ENCODE data around the gene PLXNC1. TPM values are rescaled to one million over a fixed set of nuclear protein-coding genes. Genes with fewer than 3 reads are reported as not detected.

Gene PLXNC1
- polyA plus RNA-seq, 1 of the 3 experiments (the other 2 are of a cell fraction), result 0.23 TPM

DNA sequence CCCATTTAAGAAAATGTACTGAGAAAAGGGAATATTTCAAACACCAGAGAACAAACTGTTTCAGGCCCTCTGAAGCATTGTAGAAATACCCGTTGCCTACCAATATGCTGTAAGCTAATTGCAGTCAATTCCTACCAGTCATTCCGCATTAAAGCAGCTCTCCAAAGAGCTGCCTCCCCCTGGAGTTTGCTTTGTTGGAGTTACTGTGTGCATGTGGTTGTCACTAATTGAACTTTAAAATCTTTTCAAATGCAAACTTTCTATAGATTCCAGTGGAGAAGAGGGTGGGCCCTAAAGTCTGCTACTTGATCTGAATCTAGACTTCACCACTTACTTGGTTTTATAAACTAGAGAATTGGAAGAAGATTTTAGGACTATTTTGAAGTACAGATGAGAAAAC lies 112.7 kb downstream of the PLXNC1 start:
- Histone ChIP-seq H2AFZ (ENCODE audit: low read depth) (no peak overlapping the region), H4K20me1 (ENCODE audit: insufficient read depth) (no peaks in the 10 kb centered on the region), H3K9me3 (no peaks in the 10 kb centered on the region), H3K4me3 (ENCODE audit: low read depth in 2 of 2, low read length in 1 of 2) (no peak overlapping the region), H3K4me1 (ENCODE audit: control insufficient read depth in 1 of 2, insufficient read depth in 2 of 2, low read depth in 1 of 2, low read length in 1 of 2) (peaks cover 9 to 45% of the 10 kb centered on the region in 2 experiments; a peak in 3 of 4 replicates), H3K4me2 (no peak overlapping the region), H3K9me2 (no peaks in the 10 kb centered on the region), H3K9ac (no peak overlapping the region), H3K27ac (ENCODE audit: low read depth in 2 of 2, low read length in 1 of 2) (peak overlapping the region in 1 of 2 experiments; percentile 90; a peak in 2 of 4 replicates), H3K27me3 (ENCODE audit: insufficient read depth) (no peaks in the 10 kb centered on the region), H3K36me3 (replicated peaks in 1 of 2; ENCODE audit: control insufficient read depth in 1 of 2, insufficient read depth in 2 of 2, low read length in 1 of 2) (no peaks in the 10 kb centered on the region), H3F3A (replicated peaks; ENCODE audit: insufficient read depth) (no peaks in the 10 kb centered on the region), H3K79me2 (ENCODE audit: insufficient read depth) (no peaks in the 10 kb centered on the region)
- no peak for DNase-seq
- 100% methylated on average over 2 of the region's 2 CpGs for WGBS (ENCODE audit: low lambda C conversion rate)
- CTCF ChIA-PET, result no interaction called here
- POLR2A ChIA-PET, result no interaction called here
- no peak for TF ChIP-seq RXRA (IDR thresholded peaks at IDR 0.05; ENCODE audit: borderline replicate concordance, low read depth)
- no peak for TF ChIP-seq GABPA (IDR thresholded peaks at IDR 0.05; ENCODE audit: low read depth)
- no peak for TF ChIP-seq TCF12 (IDR thresholded peaks at IDR 0.05)
- TF ChIP-seq, protein P1, sequence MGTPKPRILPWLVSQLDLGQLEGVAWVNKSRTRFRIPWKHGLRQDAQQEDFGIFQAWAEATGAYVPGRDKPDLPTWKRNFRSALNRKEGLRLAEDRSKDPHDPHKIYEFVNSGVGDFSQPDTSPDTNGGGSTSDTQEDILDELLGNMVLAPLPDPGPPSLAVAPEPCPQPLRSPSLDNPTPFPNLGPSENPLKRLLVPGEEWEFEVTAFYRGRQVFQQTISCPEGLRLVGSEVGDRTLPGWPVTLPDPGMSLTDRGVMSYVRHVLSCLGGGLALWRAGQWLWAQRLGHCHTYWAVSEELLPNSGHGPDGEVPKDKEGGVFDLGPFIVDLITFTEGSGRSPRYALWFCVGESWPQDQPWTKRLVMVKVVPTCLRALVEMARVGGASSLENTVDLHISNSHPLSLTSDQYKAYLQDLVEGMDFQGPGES (IDR thresholded peaks at IDR 0.05; ENCODE audit: low read depth, low read length), result no peak
- TF ChIP-seq ELF1 (IDR thresholded peaks at IDR 0.05), result no peak
- no peak for TF ChIP-seq CHD2 (IDR thresholded peaks at IDR 0.05; ENCODE audit: low read length, partially characterized antibody)

DNA sequence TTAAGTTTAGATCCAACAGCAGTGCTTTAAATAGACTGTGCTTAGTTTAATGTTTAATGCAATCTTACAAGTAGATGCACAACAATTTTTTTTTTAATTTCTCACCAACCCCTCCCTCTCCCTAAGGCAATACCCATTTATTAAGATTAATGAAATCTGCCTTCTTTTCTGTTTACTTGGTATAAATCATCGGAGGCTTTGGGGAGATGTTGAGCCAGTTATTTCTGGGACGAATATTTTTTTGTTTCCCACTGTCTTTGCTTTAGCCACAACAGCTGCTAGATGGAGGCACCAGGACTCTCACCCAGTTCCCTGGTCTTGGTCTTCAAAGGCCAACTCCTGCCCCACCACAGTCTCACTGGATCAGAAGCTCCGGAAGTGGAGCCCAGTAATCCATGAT lies 113.4 kb downstream of the PLXNC1 start:
- no peaks in the 10 kb centered on the region for H3F3A ChIP-seq (replicated peaks; ENCODE audit: insufficient read depth)
- no peaks in the 10 kb centered on the region for H3K27me3 ChIP-seq (ENCODE audit: insufficient read depth)
- H3K27ac ChIP-seq (ENCODE audit: low read depth in 2 of 2, low read length in 1 of 2), result peak overlapping the region; percentile 71 to 90
- H2AFZ ChIP-seq (ENCODE audit: low read depth), result peak overlapping the region; percentile 81
- no peaks in the 10 kb centered on the region for H3K79me2 ChIP-seq (ENCODE audit: insufficient read depth)
- H3K4me1 ChIP-seq (ENCODE audit: control insufficient read depth in 1 of 2, insufficient read depth in 2 of 2, low read depth in 1 of 2, low read length in 1 of 2), result peaks cover 9 to 43% of the 10 kb centered on the region in 2 experiments; a peak in 3 of 4 replicates
- TF ChIP-seq, protein P2, sequence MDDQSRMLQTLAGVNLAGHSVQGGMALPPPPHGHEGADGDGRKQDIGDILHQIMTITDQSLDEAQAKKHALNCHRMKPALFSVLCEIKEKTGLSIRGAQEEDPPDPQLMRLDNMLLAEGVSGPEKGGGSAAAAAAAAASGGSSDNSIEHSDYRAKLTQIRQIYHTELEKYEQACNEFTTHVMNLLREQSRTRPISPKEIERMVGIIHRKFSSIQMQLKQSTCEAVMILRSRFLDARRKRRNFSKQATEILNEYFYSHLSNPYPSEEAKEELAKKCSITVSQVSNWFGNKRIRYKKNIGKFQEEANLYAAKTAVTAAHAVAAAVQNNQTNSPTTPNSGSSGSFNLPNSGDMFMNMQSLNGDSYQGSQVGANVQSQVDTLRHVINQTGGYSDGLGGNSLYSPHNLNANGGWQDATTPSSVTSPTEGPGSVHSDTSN (IDR thresholded peaks at IDR 0.05), result no peak
- no peak for TF ChIP-seq CHD2 (IDR thresholded peaks at IDR 0.05; ENCODE audit: low read length, partially characterized antibody)
- no peak for TF ChIP-seq EZH2phosphoT487 (IDR thresholded peaks at IDR 0.05; ENCODE audit: borderline replicate concordance, low read depth)
- no peak for TF ChIP-seq MXI1 (IDR thresholded peaks at IDR 0.05; ENCODE audit: low read depth, low read length)
- no peak for TF ChIP-seq NRF1 (IDR thresholded peaks at IDR 0.05; ENCODE audit: low read depth, low read length)
- no peak for TF ChIP-seq RXRA (IDR thresholded peaks at IDR 0.05; ENCODE audit: borderline replicate concordance, low read depth)
- no peak for TF ChIP-seq ELF1 (IDR thresholded peaks at IDR 0.05)
- no peak for TF ChIP-seq YY1 (IDR thresholded peaks at IDR 0.05; ENCODE audit: low read depth)
- TF ChIP-seq, protein P1 (IDR thresholded peaks at IDR 0.05; ENCODE audit: low read depth, low read length), result no peak
- TF ChIP-seq TCF12 (IDR thresholded peaks at IDR 0.05), result no peak
- TF ChIP-seq TEAD4 (IDR thresholded peaks at IDR 0.05; ENCODE audit: borderline replicate concordance, insufficient read depth), result no peak
- TF ChIP-seq RFX5 (IDR thresholded peaks at IDR 0.05; ENCODE audit: low read length), result no peak
- TF ChIP-seq RCOR1 (IDR thresholded peaks at IDR 0.05; ENCODE audit: low read length), result no peak
- no peak for TF ChIP-seq FOSL2 (IDR thresholded peaks at IDR 0.05; ENCODE audit: borderline replicate concordance, low read depth)
- TF ChIP-seq FOXJ3 (CRISPR knock-in tag; IDR thresholded peaks at IDR 0.05), result no peak
- TF ChIP-seq SIN3A (IDR thresholded peaks at IDR 0.05; ENCODE audit: borderline replicate concordance, low read depth, low read length), result no peak
- TF ChIP-seq, protein P3, sequence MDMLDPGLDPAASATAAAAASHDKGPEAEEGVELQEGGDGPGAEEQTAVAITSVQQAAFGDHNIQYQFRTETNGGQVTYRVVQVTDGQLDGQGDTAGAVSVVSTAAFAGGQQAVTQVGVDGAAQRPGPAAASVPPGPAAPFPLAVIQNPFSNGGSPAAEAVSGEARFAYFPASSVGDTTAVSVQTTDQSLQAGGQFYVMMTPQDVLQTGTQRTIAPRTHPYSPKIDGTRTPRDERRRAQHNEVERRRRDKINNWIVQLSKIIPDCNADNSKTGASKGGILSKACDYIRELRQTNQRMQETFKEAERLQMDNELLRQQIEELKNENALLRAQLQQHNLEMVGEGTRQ (IDR thresholded peaks at IDR 0.05; ENCODE audit: borderline replicate concordance, low read depth, low read length), result no peak
- no peak for TF ChIP-seq RAD21 (IDR thresholded peaks at IDR 0.05; ENCODE audit: low read length)
- TF ChIP-seq, protein P4, sequence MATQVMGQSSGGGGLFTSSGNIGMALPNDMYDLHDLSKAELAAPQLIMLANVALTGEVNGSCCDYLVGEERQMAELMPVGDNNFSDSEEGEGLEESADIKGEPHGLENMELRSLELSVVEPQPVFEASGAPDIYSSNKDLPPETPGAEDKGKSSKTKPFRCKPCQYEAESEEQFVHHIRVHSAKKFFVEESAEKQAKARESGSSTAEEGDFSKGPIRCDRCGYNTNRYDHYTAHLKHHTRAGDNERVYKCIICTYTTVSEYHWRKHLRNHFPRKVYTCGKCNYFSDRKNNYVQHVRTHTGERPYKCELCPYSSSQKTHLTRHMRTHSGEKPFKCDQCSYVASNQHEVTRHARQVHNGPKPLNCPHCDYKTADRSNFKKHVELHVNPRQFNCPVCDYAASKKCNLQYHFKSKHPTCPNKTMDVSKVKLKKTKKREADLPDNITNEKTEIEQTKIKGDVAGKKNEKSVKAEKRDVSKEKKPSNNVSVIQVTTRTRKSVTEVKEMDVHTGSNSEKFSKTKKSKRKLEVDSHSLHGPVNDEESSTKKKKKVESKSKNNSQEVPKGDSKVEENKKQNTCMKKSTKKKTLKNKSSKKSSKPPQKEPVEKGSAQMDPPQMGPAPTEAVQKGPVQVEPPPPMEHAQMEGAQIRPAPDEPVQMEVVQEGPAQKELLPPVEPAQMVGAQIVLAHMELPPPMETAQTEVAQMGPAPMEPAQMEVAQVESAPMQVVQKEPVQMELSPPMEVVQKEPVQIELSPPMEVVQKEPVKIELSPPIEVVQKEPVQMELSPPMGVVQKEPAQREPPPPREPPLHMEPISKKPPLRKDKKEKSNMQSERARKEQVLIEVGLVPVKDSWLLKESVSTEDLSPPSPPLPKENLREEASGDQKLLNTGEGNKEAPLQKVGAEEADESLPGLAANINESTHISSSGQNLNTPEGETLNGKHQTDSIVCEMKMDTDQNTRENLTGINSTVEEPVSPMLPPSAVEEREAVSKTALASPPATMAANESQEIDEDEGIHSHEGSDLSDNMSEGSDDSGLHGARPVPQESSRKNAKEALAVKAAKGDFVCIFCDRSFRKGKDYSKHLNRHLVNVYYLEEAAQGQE (IDR thresholded peaks at IDR 0.05; ENCODE audit: low read depth, low read length), result no peak
- no peaks in the 10 kb centered on the region for H3K36me3 ChIP-seq (replicated peaks in 1 of 2; ENCODE audit: control insufficient read depth in 1 of 2, insufficient read depth in 2 of 2, low read length in 1 of 2)
- DNase-seq, result no peak
- no peaks in the 10 kb centered on the region for H4K20me1 ChIP-seq (ENCODE audit: insufficient read depth)
- H3K4me3 ChIP-seq (ENCODE audit: low read depth in 2 of 2, low read length in 1 of 2), result peak overlapping the region; percentile 22 to 34
- peak overlapping the region; percentile 9; the same call in 1 of the 2 replicates for H3K9ac ChIP-seq
- H3K9me3 ChIP-seq, result no peaks in the 10 kb centered on the region
- H3K9me2 ChIP-seq, result no peaks in the 10 kb centered on the region
- WGBS (ENCODE audit: low lambda C conversion rate), result 39% methylated on average over 3 of the region's 3 CpGs
- ChIA-PET CTCF (interaction anchor here (1.0 kb wide), 1 partner anchor 57 kb away, joined by 3 read pairs; no protein-coding TSS in a partner anchor), POLR2A (interaction anchor here (1.2 kb wide), 1 partner anchor 127 kb away, joined by 5 read pairs; no protein-coding TSS in a partner anchor)
- H3K4me2 ChIP-seq, result peak overlapping the region; percentile 70

Data from SK-N-SH (cell line).